Stimulated activated CD4-positive, alpha-beta T cell treated with anti-CD3 and anti-CD28 coated beads, Interleukin-4, amount 100 ng/mL, for 24 hours (primary cell): Measurements from ENCODE around the gene ITPA.
"Not testable (repeated sequence)": the region's sequence is repeated elsewhere in the genome, so short reads cannot be mapped to it uniquely, and the experiment has no call there.

Experiments used
- DNase-seq: peaks from one replicate; pipeline ENCODE4 v3.0.0-alpha.2; 2020

The ITPA gene

DNA sequence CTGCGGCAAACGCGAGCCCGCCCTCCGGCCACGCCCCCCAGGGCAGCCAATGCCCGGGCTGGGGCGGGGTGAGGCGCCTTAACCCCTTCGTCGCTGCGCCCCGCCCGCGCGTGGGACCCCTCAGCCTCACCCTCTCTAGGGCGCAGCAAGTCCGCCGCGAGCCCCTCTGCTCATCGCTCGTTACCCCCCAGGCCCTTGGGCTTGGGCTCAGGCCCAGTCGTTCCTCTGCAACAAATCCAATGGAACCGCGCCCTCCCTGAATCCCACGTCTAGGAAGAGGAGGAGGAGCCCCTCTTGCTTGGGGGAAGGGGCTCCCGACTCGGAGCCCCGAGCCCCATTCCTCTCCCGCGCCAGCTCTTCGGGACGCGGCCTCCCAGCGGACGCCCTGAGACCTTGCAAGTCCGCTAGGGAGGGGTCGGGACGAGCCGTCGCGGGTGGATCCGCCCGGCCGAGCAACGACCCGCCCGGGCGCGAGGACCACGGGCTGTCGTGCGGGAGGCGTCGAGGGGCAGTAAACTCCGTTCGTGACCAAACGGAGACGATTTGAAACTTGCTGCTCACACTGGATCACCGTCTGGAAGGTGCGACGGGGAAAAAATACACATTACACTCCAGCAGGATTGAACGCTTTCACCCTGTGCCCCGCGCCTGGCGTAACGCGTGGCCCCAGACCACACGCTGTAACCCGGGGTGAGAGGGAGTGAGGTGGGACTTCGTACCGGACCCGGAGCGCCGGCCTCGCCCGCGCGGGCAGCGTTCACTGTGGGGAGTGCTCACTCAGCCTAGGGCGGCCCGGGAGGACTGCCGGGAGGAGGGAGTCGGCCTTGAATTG lies 35.5 kb upstream of the ITPA start:
- DNase-seq: peak; percentile 90

DNA sequence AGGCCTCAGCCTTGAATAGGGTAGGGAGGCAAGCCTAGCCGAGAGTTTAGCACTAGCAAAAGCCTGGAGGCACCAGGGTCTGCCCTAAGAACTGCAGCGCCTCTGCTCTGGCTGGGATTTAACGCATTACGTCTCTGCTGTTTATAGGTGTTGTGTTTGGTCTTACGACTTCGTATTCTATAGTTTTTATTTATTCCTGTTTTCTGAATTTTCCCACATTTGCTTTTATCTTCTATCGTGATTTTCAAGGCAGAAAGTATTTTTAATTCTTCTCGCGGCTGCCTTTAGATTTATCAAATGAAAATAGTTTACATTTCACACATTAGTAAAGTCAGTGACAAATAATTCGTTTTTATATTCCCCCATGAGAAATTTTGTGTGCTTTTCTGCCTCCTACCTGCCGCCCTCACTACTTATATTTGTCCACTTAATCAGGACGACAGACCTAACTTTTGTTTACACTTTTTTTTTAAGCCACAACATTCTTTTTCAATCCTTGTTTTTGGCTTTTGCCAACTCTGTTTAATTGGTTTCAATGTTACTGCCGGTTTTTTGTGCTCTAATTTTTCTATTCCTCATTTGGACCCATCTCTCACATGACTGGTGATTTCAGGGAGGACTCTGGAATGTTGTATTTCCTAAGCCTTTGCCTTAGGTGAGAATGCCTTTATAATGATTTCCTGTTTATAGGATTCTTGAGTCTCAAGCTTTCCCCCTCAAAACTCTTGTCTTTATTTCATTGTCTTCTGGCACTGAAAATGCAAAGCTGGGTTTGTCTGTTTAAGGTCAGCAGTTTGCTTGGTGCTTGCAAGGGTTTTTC lies 34.6 kb upstream of the ITPA start:
- DNase-seq: no peak

DNA sequence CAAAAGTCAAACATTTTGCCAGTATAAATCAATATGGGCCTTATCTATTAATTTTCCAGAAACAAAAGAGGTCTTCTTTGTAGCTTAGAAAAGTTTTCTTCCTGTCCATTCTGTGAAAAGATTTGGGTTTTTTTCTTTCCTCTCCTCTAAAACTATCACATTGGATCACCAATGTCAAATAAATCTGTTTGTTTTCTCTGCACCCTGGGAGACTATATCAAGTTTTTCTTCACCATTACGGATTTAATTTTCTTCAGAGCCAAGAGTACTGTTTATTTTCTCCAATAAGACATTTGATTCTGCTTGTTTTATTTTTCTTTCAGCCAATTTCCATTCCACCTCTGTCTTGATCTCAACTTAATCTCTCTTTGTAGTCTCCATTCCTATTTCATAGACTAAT lies 34.0 kb upstream of the ITPA start:
- DNase-seq: no peak

DNA sequence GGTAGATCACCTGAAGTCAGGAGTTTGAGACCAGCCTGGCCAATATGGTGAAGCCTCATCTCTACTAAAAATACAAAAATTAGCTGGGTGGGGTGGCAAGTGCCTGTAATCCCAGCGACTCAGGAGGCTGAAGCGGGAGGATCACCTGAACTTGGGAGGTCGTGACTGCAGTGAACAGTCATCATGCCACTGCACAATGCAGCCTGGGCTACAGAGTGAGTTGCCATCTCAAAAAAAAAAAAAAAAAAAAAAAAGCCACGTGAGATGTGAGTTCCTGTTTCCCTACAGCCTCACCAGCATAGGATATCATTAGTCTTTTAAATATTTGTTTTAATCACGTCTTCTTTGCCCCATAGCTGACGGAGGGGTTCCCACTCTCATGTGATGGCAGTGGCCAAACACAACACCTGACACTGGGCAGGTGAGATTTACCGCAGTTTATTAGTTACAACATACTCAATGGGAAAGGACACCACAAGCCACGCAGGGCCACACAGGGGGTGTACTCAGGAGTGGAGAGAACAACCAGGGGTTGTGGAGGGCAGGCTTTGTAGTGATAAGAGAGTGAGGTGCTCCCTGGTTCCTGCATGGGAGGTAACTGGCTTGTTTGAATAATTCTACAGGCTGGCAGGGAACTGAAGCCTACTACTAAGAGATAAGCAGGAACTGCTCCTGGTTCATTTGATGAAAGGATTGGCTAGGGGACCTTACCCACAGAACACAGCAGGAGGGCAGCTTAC lies 31.4 kb upstream of the ITPA start:
- DNase-seq: no peak

DNA sequence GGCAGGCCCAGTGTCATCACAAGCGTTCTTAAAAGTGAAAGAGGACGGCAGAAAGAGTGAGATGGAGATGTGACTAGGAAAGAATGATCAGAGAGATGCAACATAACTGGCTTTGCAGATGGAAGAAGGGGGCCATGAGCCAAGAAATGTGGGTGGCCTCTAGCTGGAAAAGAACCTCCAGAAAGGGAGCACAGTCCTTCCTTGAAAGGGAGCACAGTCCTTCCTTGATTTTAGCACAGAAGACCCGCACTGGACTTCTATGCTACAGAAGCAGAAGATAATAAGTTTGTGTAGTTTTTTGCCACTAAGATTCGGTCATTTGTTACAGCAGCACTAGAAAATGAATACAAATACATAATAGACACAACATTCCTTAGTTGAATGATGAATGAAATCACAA lies 29.0 kb upstream of the ITPA start:
- DNase-seq: no peak

DNA sequence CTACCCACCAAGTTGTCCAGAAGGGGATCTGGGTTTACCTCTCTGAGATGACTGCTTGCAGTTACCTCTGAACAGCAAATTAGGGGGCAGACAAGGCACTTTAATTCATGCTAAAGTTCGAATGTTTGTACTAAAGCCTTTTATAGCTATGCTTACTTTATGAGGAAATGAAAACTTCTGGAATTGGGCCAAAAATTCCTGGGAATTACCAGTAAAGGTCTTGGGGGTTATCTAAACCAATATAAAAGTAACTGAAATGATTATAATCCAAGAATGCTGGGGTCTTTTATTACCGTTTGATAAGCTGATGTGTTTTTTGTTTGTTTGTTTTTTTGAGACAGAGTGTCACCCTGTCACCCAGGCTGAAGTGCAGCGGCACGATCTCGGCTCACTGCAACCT lies 28.0 kb upstream of the ITPA start:
- DNase-seq: no peak

DNA sequence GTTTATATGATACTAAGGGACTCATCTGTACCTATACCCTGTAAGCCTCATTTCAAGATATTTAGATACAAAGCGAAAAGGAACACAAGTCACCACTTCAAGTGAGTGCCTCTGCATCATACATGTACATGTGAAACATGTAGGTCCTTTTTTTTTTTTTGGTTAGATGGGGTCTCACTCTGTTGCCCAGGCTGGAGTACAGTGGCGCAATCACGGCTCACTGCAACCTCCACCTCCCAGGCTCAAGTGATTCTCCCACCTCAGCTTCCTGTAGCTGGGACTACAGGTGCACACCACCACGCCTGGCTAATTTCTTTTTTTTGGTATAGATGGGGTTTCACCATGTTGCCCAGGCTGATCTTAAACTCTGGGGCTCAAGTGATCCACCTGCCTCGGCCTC lies 26.9 kb upstream of the ITPA start:
- DNase-seq: not testable (repeated sequence)

DNA sequence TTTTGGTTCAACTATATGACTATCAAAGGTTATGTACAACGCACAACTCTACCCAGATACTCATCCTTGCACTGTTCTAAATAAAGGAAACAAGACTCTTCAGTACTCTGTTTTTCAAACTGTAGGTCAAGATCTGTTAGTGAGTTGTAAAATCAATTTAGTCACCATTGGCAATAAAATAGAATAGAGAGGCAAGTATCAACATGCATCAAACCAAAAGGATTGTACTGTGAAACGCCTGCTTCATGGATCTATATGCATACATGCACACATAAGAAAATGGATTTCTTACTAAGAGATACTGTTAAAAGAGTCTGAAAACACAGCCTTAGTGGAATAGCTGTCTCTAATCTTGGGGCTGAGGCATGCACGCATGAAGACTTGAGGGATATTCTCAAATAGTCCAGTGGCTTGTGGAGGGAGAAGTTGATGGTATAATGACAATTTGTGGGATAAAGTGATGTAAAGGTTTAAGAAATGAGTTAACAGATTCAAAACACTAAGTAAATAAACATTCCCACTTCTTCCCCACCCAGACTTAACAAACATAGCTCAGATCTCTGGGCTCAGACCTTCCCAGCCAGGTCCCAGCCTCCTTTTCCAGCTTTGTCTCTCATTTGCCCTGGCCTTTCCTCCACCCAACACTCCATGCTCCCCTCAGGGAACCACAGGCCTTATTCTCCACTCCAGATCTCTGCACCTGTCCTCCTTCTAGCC lies 25.2 kb upstream of the ITPA start:
- no peak for DNase-seq

DNA sequence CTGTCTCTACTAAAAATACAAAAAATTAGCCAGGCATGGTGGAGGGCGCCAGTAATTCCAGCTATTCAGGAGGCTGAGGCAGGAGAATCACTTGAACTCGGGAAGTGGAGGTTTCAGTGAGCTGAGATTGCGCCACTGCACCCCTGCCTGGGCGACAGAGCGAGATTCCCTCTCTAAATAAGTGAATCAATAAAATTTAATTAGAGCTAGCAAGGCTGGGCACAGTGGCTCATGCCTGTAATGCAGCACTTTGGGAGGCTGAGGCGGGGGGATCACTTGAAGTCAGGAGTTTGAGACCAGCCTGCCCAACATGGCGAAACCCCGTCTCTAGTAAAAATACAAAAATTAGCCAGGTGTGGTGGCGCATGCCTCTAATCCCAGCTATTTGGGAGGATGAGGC lies 21.4 kb upstream of the ITPA start:
- not testable (repeated sequence) for DNase-seq

DNA sequence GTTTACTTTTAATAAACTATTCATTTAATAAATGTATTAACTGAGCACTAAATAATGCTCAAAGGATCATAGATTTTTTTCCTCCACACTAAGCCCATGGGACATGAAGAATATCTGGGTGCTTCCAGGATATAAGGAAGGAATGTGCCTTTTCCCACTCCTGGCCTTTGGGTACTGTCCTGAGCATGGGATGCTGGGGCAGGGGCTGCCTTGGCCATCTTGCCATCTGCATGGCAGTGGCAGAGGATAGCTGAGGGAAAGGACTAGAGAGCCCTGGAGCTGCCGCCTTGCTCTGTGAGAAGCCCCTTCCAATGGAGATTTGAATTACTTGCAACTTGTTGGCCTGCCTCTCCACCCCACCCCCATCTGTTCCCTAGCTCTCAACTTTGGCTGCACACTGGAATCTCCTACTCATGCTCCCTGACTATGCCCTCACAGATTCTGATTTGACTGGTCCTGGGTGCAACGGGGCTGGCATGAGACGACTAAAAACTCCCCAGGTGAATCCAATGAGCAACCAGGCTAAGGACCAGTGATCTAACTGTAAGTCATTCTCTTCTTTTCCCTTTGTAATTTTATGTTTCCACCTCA lies 20.4 kb upstream of the ITPA start:
- DNase-seq: no peak

DNA sequence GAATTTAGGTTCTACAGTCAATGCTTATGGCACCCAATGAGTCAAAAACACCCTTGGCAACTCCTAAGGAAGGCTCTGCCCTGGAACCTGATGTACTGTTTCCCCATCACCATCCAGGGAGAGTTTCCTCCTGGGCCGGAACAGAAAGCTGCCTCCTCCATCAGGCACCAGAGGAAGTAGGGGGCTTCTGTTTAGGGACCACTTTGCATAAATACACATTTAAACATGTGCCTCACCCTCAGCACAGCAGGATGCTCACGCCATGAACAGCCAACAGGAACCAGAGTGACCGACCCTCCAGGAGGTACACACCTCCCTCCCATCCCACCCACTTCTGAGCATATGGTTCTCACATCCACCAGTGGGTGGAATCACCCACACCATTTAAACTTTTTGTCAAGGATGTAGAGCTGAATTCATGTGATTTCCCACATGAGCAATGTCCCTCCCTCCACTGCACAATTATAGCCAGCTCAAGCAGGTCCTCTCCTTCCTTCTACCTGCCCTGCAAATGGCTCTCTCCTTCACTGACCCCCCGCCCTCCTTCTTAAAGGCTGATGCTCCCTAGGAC lies 19.7 kb upstream of the ITPA start:
- DNase-seq: no peak

DNA sequence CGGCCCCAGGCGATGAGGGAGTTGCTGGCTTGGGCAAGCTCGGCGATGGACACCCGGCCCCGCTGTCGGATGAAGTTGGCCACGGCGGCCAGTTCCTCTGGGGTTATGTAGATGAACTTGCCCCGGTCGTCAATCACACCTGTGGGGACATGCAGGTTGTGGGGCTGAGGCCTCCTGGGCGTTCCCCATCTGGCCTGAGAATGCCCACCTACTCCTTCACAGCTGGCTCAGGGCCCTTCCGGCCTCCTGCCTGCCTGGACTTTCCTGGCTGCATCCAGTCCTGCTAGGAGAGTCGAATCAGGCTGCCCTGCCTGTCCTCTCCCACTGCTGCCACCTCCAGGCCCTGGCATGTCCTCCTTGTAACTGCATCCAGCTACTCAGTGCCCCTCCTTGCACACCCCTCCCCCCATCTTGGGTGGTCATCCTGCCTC lies 18.6 kb upstream of the ITPA start:
- DNase-seq: no peak

DNA sequence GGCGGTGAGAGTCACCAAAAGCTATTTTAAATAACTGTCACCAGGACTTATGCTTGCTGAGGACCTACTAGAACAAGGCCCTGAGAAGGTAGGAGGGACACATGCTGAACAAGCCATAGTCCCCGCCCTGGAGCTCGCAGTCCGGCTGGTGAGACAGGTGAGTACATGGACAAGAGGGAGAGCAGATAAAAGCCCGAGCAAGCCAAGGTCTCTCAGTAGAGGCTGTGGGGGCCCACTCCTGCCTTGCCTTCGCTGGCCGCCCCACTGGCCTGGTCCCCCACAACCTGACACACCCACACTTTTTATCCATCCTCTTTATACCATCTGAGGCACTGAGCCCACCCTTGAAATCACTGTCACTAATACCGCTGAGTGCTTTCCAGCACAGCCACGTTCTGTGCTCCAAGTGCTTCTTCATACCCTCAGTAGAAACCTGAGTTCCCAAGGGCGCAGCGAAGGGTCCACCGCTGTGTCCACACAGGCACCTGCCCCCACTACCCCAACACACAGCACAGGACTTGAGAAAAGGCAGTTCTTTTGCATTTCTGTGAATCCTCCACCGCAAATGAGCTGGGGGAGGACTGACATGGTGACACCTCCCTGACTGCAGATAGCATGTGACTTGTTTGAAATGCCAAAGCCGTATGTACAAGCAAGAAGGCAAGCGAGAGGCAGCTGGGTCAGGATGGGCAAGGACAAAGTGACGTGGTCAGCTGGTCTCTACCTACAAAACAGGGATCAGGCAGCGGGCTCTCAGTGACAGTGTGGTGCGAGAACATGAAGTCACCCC lies 16.9 kb upstream of the ITPA start:
- DNase-seq: no peak

DNA sequence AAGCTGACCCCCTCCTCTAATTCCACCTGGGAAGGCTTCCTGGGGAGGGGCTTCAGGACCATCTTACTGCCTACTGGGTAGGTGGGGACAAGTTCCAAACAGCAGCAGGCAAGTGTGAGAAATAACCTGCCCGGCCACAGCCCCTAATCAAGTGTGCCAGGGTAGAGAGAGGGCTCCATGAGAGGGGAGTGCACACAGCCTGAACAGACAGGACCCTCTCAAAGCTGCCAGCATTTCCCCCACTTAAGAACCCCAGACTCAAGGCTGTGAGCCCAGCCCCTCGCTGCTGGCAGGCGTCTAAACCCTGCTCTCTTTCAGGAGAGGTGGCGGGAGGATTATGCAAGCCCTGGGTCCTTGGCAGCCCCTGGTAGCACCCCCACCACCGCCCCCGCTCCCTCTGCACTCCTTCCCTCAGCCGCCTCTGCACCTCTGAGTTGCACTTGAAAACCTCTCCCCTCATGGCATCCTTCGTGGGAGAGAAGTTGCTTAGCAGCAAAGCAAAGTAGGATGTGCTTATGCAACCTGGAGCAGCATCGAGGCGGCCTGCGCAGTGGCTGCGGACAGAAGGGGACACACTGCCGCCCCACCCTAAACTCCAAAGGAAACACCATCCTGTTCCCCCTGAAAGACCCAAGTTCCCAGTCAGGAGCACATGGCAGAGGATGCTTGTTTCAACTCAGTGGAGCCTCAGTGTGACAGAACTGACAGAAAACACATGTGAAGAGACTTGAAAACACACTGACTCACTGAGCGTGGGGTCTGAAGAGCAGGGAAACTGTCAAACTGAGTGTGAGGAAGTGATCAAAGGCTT lies 15.3 kb upstream of the ITPA start:
- DNase-seq: no peak

DNA sequence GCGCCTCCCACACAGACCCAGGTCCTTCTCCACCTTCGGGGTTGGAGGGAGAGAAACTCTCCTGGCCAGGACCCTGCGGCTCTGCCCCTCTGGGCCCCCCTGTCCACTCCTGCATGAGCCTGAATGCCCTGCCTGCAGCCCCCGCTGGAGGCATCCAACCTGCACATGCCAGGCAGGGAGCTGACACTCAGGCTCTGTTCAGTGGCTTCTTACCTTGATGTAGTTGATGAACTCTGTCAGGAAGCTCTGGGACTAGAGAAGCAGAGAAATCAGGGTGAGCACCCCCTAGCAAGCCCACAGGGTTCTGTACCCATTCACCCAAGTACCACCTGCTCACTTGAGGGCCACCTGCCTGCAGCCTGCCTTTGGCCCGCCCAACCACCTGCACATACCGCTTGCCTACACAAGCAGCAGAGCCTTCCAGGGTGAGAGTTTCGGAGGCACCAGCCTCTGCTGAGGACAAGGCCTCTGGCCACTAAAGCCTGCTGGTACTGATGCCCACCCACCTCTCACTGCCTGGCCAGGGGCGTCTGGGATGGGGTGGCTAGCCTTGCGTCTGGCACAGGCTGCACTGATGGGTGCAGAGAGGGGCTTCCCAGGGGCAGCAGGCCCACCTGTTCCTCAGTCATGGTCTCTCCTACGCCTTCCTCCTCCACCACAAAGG lies 14.5 kb upstream of the ITPA start:
- DNase-seq: no peak

DNA sequence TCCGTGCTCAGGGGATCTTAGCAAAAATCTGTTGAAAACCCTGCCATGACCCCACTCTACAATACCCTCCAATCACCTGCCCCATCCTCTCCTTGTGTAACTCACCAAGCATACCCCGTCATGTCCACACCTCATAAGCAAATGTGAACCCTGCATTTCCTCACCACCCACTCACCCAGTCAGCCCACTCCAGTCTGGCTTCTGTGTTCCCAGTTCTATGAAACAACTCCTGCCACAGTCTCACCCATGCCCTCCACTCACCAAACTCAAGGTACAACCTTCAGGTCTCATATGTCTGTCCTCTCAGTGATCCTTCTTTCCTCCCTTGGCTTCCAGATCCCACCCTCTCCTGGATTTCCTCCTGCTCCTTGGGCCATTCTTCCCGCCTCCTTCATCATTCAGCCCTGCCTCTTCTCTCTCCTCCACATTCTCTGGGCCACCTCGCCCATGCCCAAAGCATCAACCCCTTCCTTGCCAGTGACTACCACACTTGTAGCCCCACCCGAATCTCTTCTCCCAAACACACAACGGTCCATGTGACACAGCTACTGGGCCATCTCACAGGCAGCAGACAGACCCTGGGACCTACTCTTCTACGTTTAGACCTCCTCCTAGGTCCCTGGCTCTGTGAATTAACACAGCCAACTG lies 13.6 kb upstream of the ITPA start:
- DNase-seq: no peak

DNA sequence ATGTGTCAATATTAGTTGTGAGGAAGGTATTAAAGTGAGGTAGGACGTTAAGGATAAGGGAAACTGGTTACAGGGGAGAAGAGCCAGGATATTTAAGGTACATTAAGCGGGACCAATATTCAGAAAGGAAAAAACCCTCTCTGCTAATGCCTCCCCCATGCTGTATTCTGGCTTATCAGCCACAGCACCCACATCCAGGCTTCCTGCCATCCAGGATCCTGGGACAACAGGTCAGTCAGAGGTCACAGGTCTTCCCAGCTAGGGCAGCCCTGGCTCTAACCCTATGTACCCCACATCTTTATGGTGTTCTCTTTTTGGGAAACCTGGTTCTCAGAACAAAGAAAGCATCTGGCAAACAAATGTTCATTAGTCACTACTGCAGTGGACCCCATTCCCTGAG lies 10.1 kb upstream of the ITPA start:
- no peak for DNase-seq

DNA sequence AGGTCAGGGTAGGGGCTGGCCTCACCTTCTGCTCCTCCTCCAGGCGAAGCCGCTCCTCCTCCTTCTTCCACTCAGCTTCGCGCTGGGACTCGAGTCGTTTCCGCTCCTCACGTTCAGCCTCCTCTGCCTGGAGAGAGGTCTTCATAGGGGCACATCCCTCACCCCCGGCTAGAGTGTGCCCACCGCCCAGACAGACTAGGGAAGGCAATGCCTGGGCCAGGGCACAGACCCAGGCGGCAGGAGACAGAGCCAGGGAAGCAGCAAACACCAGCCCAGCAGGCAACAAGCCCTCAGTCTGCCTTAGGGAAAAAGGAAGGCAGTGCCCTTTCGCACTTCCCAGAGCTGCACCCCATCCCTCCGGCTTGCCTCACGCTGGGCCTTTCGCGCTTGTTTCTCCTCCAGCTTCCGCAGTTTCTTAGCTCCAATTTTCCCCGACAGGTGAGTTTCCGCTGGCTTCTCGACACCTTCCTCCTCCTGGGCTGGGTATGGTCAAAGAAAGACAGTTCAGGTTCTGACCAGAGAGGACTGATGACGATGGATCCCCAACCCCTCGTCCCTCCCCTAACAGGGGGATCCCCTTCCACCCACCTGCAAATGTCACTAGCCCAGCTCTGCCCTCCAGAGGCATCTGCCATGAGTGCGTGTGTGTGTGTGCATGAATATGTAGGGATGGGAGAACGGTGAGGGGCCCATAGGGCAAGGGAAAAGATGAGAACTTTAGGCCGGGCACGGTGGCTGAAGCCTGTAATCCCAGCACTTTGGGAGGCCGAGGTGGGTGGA lies 9.1 kb upstream of the ITPA start:
- DNase-seq: no peak

DNA sequence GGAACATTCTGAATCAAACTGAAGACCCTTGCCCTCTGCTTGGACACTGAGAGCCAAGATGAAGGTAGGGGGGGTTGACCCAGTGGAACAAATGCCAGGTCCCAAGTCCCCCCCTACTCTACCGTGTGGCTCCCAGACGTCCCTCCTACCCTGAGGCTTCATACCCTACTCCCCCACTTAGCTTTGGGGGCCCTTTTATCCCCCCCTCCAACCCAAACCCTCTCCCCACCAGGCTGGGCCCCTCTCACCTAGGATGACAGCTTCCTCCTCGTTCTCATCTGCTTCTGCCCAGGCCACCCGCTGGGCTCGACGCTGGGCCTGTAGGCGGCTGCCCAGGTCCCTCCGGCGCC lies 6.4 kb upstream of the ITPA start:
- DNase-seq: no peak
